Smooth muscle cell (in vitro differentiated cells): ENCODE data around the gene TCERG1L. TPM values are rescaled to one million over a fixed set of nuclear protein-coding genes. Genes with fewer than 3 reads are reported as not detected.
"Not testable (repeated sequence)": the region's sequence is repeated elsewhere in the genome, so short reads cannot be mapped to it uniquely, and the experiment has no call there.

Experiments used
- DNase-seq: peaks from one replicate; lab custom pipeline; 2025; ENCODE audit not compliant: unreplicated experiment; lab: John Stamatoyannopoulos, UW
- H2AFZ ChIP-seq: fragments of 200-600 bp; sonication (generic); 2 replicates; pipeline ENCODE4 v1.6.0; 2016; ENCODE audit warnings: antibody characterized with exemption, low read depth, mild to moderate bottlenecking
- H3F3A ChIP-seq: fragments of 200-600 bp; sonication (generic); 2 replicates; pipeline ENCODE4 v1.6.0; 2017; ENCODE audit warnings: antibody characterized with exemption, low read depth
- H3K27ac ChIP-seq: fragments of 200-600 bp; sonication (generic); 2 replicates; pipeline ENCODE4 v1.5.1; 2016; ENCODE audit warnings: low read depth, mild to moderate bottlenecking
- H3K27me3 ChIP-seq: fragments of 200-600 bp; sonication (generic); 2 replicates; pipeline ENCODE4 v1.6.1; 2016; ENCODE audit warnings: low read depth, mild to moderate bottlenecking
- H3K36me3 ChIP-seq: fragments of 200-600 bp; sonication (generic); 2 replicates; pipeline ENCODE4 v1.5.1; 2016; ENCODE audit warnings: low read depth
- H3K4me1 ChIP-seq: fragments of 200-600 bp; sonication (generic); 2 replicates; pipeline ENCODE4 v1.5.1; 2016; ENCODE audit warnings: low read depth
- H3K4me2 ChIP-seq: fragments of 200-600 bp; sonication (generic); 2 replicates; pipeline ENCODE4 v1.6.0; 2016; ENCODE audit warnings: mild to moderate bottlenecking
- H3K4me3 ChIP-seq: fragments of 200-600 bp; sonication (generic); 2 replicates; pipeline ENCODE4 v1.5.1; 2016; ENCODE audit warnings: mild to moderate bottlenecking
- H3K79me2 ChIP-seq: fragments of 200-600 bp; sonication (generic); 2 replicates; pipeline ENCODE4 v1.6.0; 2016; ENCODE audit warnings: low read depth, mild to moderate bottlenecking
- H3K9ac ChIP-seq: fragments of 200-600 bp; sonication (generic); 2 replicates; pipeline ENCODE4 v1.6.0; 2016; ENCODE audit warnings: low read depth
- H3K9me3 ChIP-seq: fragments of 200-600 bp; sonication (generic); replicated peaks from 2 replicates; pipeline ENCODE4 v1.5.1; 2016; ENCODE audit warnings: low read depth
- H4K20me1 ChIP-seq: fragments of 200-600 bp; sonication (generic); 2 replicates; pipeline ENCODE4 v1.6.0; 2016; ENCODE audit warnings: low read depth
- WGBS: methylation state at CpG from one replicate; pipeline ENCODE4 v1.1.7; 2016; ENCODE audit warnings: low lambda C conversion rate; 5-methylcytosine and 5-hydroxymethylcytosine counted together
- polyA plus RNA-seq: library from polyadenylated mRNA; unstranded; fragments of >200 nt; fragmentation: Nextera tagmentation; extraction: Ambion mirVana; gene quantifications from 2 replicates; pipeline ENCODE4 v1.2.1, GENCODE V29; 2016
- total RNA-seq: library from RNA; depleted of rRNA; stranded (reverse); fragments of >200 nt; gene quantifications from 2 replicates; pipeline ENCODE4 v1.2.3, GENCODE V29; 2014
- TF ChIP-seq, protein P1 (sequence below): fragments of 200-600 bp; sonication (generic); IDR thresholded peaks from 2 replicates; pipeline ENCODE4 v1.5.1; 2017; ENCODE audit warnings: borderline replicate concordance, mild to moderate bottlenecking, antibody characterized with exemption; ENCODE audit not compliant: insufficient read depth, poor library complexity, severe bottlenecking

TCERG1L gene
- total and polyA plus RNA-seq, 2 experiments from 2014 or later = not detected

GRCh38 chr10:131080571-131080970 is 230.9 kb downstream of the TCERG1L start:
- Histone ChIP-seq H3K9me3 (no peaks in the 10 kb centered on the region), H3K36me3 (no peaks in the 10 kb centered on the region)
- WGBS = 84% methylated on average over 6 of the region's 6 CpGs

GRCh38 chr10:131079314-131079713 is 232.2 kb downstream of the TCERG1L start:
- H3K27me3 ChIP-seq = no peaks in the 10 kb centered on the region
- no peak overlapping the region for H3K9ac ChIP-seq
- WGBS = 99% methylated on average over 8 of the region's 8 CpGs
- DNase-seq = no peak
- H3K4me3 ChIP-seq = no peak overlapping the region
- H4K20me1 ChIP-seq = no peaks in the 10 kb centered on the region
- TF ChIP-seq, protein P1, sequence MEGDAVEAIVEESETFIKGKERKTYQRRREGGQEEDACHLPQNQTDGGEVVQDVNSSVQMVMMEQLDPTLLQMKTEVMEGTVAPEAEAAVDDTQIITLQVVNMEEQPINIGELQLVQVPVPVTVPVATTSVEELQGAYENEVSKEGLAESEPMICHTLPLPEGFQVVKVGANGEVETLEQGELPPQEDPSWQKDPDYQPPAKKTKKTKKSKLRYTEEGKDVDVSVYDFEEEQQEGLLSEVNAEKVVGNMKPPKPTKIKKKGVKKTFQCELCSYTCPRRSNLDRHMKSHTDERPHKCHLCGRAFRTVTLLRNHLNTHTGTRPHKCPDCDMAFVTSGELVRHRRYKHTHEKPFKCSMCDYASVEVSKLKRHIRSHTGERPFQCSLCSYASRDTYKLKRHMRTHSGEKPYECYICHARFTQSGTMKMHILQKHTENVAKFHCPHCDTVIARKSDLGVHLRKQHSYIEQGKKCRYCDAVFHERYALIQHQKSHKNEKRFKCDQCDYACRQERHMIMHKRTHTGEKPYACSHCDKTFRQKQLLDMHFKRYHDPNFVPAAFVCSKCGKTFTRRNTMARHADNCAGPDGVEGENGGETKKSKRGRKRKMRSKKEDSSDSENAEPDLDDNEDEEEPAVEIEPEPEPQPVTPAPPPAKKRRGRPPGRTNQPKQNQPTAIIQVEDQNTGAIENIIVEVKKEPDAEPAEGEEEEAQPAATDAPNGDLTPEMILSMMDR = no peak
- no peak overlapping the region for H2AFZ ChIP-seq
- H3K36me3 ChIP-seq = no peaks in the 10 kb centered on the region
- no peak overlapping the region for H3K27ac ChIP-seq
- H3K9me3 ChIP-seq = no peaks in the 10 kb centered on the region
- no peaks in the 10 kb centered on the region for H3K79me2 ChIP-seq
- H3K4me1 ChIP-seq = no peaks in the 10 kb centered on the region
- H3K4me2 ChIP-seq = no peak overlapping the region
- H3F3A ChIP-seq = no peaks in the 10 kb centered on the region

More at GRCh38 chr10:131080571-131080970, 230.9 kb downstream of the TCERG1L start:
- Histone ChIP-seq H3K79me2 (no peaks in the 10 kb centered on the region), H3K27ac (no peak overlapping the region), H3K4me2 (no peak overlapping the region), H3K27me3 (no peaks in the 10 kb centered on the region), H3K9ac (no peak overlapping the region), H3K4me1 (no peaks in the 10 kb centered on the region), H3F3A (no peaks in the 10 kb centered on the region), H2AFZ (no peak overlapping the region), H4K20me1 (no peaks in the 10 kb centered on the region), H3K4me3 (no peak overlapping the region)
- TF ChIP-seq, protein P1 = no peak
- no peak for DNase-seq

GRCh38 chr10:131078882-131079280 is 232.6 kb downstream of the TCERG1L start:
- H3K79me2 ChIP-seq, H3K4me1 ChIP-seq, H2AFZ ChIP-seq, H3K4me2 ChIP-seq, H3K9me3 ChIP-seq, H3F3A ChIP-seq, H3K9ac ChIP-seq, H3K27me3 ChIP-seq, H3K27ac ChIP-seq, H3K36me3 ChIP-seq, DNase-seq, H3K4me3 ChIP-seq, H4K20me1 ChIP-seq: not testable (repeated sequence)
- WGBS = 90% methylated on average over 19 of the region's 19 CpGs

DNA sequence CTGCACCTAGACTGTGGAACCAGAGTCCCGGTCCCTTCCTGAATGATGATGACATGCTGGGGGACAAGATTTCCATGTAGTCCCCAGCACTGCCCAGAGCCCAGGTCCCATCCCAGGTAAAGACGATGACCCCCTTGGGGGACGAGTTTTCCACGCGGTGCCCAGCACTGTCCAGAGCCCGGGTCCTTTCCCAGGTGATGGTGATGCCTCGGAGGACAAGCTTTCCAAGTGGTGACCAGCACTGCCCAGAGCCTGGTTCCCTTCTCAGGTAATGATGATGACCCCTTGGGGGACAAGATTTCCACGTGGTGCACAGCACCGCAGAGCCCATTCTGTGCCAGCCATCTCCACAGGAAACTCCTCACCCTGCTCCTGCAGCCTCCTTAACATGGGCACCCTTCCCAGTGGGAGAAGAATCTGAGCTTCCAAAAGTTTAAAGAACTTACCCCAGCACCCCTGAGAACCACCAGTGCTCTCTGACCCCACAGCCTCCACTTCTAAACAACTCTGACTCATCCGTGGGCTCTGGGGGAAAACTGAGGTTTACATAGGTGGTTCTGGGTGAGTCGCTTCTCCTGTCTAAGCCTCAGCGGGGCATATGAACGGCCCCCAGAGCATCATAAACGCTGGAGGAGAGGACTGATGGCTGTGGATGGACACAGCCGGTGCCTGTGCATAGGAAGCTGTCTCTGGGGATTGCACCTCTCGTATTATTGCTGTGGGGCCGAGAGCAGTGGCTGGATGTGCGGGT is 233.2 kb downstream of the TCERG1L start:
- Histone ChIP-seq H3K4me1 (no peaks in the 10 kb centered on the region), H4K20me1 (no peaks in the 10 kb centered on the region), H3K27ac (no peak overlapping the region), H3K4me3 (no peak overlapping the region), H3K79me2 (no peaks in the 10 kb centered on the region), H3K36me3 (no peaks in the 10 kb centered on the region), H2AFZ (no peak overlapping the region), H3K9ac (no peak overlapping the region), H3K9me3 (no peaks in the 10 kb centered on the region), H3F3A (no peaks in the 10 kb centered on the region), H3K4me2 (no peak overlapping the region), H3K27me3 (no peaks in the 10 kb centered on the region)
- TF ChIP-seq, protein P1 = no peak
- no peak for DNase-seq
- 82% methylated on average over 18 of the region's 18 CpGs for WGBS
